ENCODE data around the gene SLC25A13. TPM values are rescaled to one million over a fixed set of nuclear protein-coding genes. Genes with fewer than 3 reads are reported as not detected.
A peak's percentile ranks its signal among the peaks of the same experiment; 100 is the strongest.

Gene SLC25A13
- total RNA-seq, 4 donors from 2014 or later = 24.2 to 51.1 (median 24.7) TPM

DNA sequence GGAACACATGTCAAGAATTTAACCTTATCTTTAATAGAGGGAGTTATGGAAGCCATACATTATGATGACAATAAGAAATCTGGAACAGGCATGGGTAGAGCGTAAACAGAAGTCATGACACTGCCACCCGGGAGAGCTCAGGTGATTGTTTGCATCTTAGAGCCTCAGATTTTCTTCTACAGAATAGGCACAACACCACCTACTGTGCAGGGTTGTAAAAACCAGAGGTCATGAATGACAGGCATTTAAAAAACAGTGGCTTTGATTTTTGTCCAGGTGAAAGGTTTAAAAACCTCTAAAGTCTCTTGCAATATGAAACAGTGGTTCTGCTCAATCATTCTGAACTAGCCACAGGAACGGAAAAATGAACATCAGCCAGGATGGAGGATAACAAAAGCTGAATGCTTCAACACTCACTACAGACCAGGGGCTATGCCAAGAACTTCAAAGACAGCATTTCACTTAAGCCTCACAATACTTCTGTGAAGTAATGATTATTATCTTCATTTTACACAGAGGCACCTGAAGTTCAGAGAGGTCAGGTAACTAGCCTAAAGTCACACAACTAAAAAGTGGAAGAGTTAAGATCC is 123.8 kb downstream of the SLC25A13 start:
- DNase-seq (ENCODE audit: low spot score) (no peak), ATAC-seq (ENCODE audit: low FRiP score) (no peak)
- no peak for TF ChIP-seq CTCF (IDR thresholded peaks at IDR 0.05)

DNA sequence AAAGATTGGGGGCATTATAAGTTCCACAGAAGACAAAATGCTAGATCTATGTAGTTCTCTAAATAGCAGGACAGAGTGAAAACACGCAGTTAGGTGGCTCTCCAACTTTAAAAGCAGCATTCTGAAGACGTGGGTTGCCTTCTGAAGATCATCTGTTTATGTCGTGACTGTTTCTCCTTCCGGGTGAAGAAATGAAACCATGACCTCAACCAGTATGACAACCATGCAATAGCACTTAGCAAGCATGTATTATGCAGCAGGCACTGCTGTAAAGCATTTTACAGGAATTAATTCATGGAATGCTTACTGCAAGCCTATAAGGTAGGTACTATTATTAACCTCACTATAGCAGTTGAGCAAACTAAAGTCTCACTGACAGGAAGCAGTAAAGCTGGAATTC is 125.2 kb downstream of the SLC25A13 start:
- no peak for TF ChIP-seq CTCF (IDR thresholded peaks at IDR 0.05)
- DNase-seq (ENCODE audit: low spot score) (no peak), ATAC-seq (ENCODE audit: low FRiP score) (no peak)

- TF ChIP-seq CTCF (IDR thresholded peaks at IDR 0.05) = no peak
- no peak for ATAC-seq (ENCODE audit: low FRiP score)
- no peak for DNase-seq (ENCODE audit: low spot score)
These were observed 132.6 kb downstream of the SLC25A13 start for GRCh38 chr7:96189129-96189820.

- ATAC-seq (ENCODE audit: low FRiP score) (peak; percentile 39), DNase-seq (ENCODE audit: low spot score) (no peak)
- TF ChIP-seq CTCF (IDR thresholded peaks at IDR 0.05) = no peak
These were observed 133.3 kb downstream of the SLC25A13 start for GRCh38 chr7:96188591-96188991.

GRCh38 chr7:96188174-96188581 is 133.7 kb downstream of the SLC25A13 start:
- DNase-seq (ENCODE audit: low spot score) (no peak), ATAC-seq (ENCODE audit: low FRiP score) (peak; percentile 23)
- no peak for TF ChIP-seq CTCF (IDR thresholded peaks at IDR 0.05)

DNA sequence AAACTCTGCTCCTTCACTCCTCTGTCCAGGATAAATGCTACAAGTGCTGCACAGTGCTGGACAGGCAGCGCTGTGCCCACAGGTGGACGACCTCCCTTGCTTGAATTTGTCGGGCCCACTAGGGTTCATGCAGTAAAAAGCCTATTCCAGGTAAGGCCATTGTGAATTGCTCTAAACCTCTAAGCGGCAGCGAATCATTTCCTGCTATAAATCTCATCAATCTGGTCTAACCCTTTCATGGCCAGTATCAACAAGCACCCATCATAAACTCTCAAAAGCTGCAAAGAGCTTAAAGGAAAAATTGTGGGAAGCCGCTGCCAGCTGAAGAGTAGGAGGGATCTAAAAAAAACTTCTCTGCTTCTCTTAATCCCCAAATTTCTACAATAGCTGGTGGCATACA is 134.2 kb downstream of the SLC25A13 start:
- no peak for ATAC-seq (ENCODE audit: low FRiP score)
- TF ChIP-seq CTCF (IDR thresholded peaks at IDR 0.05) = no peak
- DNase-seq (ENCODE audit: low spot score) = no peak

GRCh38 chr7:96184783-96185182 is 137.1 kb downstream of the SLC25A13 start:
- ATAC-seq (ENCODE audit: low FRiP score) (no peak), DNase-seq (ENCODE audit: low spot score) (no peak)
- no peak for TF ChIP-seq CTCF (IDR thresholded peaks at IDR 0.05)

Measured in omental fat pad (tissue), 4 donors.